WTC11 (cell line): Measurements from ENCODE around the gene MADCAM1.

Experiments
- ATF1 ChIP-seq: sonication (generic); formaldehyde crosslinking; IDR thresholded peaks from 2 replicates; pipeline ENCODE4 v1.8.1; 2023; ENCODE audit warnings: mild to moderate bottlenecking, moderate library complexity, missing genetic modification reagents
- CREM ChIP-seq: sonication (generic); formaldehyde crosslinking; IDR thresholded peaks from 2 replicates; pipeline ENCODE4 v1.8.1; 2022; ENCODE audit warnings: mild to moderate bottlenecking, missing genetic modification reagents, moderate library complexity
- CTCF ChIP-seq: fragments of 200-600 bp; IDR thresholded peaks from 2 replicates; pipeline ENCODE4 v1.8.0; 2022; ENCODE audit warnings: antibody characterized with exemption
- ELF4 ChIP-seq: sonication (generic); formaldehyde crosslinking; IDR thresholded peaks from 2 replicates; pipeline ENCODE4 v1.8.1; 2022; ENCODE audit warnings: low read depth, mild to moderate bottlenecking, moderate library complexity, missing genetic modification reagents
- ESRRA ChIP-seq: sonication (generic); formaldehyde crosslinking; IDR thresholded peaks from 2 replicates; pipeline ENCODE4 v1.8.1; 2022; ENCODE audit warnings: mild to moderate bottlenecking, missing genetic modification reagents, borderline replicate concordance
- JUN ChIP-seq: sonication (generic); formaldehyde crosslinking; IDR thresholded peaks from 2 replicates; pipeline ENCODE4 v1.8.0; 2023; ENCODE audit warnings: mild to moderate bottlenecking, missing genetic modification reagents
- NFE2L1 ChIP-seq: sonication (generic); formaldehyde crosslinking; IDR thresholded peaks from 2 replicates; pipeline ENCODE4 v1.8.1; 2023; ENCODE audit warnings: missing genetic modification reagents
- TCF7 ChIP-seq: sonication (generic); formaldehyde crosslinking; IDR thresholded peaks from 2 replicates; pipeline ENCODE4 v1.8.0; 2022; ENCODE audit warnings: mild to moderate bottlenecking, low read depth, missing genetic modification reagents, moderate library complexity
- ZBTB21 ChIP-seq: sonication (generic); formaldehyde crosslinking; IDR thresholded peaks from 2 replicates; pipeline ENCODE4 v1.8.1; 2023; ENCODE audit warnings: mild to moderate bottlenecking, missing genetic modification reagents, borderline replicate concordance
- ZNF219 ChIP-seq: sonication (generic); formaldehyde crosslinking; IDR thresholded peaks from 2 replicates; pipeline ENCODE4 v1.8.0; 2023; ENCODE audit warnings: missing genetic modification reagents, mild to moderate bottlenecking, borderline replicate concordance
- TF ChIP-seq, protein P1 (sequence below): sonication (generic); formaldehyde crosslinking; IDR thresholded peaks from 2 replicates; pipeline ENCODE4 v1.8.1; 2022; ENCODE audit warnings: mild to moderate bottlenecking, missing genetic modification reagents, moderate library complexity, borderline replicate concordance
- TF ChIP-seq, protein P2 (sequence below): sonication (generic); formaldehyde crosslinking; IDR thresholded peaks from 2 replicates; pipeline ENCODE4 v1.8.1; 2022; ENCODE audit warnings: low read depth, missing genetic modification reagents, borderline replicate concordance

GRCh38 chr19:508204-509150 lies 12.2 kb downstream of the MADCAM1 start:
- TF ChIP-seq ZNF219 (CRISPR knock-in tag) (no peak), JUN (CRISPR knock-in tag) (no peak), ELF4 (CRISPR knock-in tag) (no peak), ZBTB21 (CRISPR knock-in tag) (no peak), ESRRA (CRISPR knock-in tag) (no peak), CTCF (no peak), NFE2L1 (CRISPR knock-in tag) (no peak), ATF1 (CRISPR knock-in tag) (no peak), TCF7 (no peak), CREM (CRISPR knock-in tag) (no peak)
- TF ChIP-seq, protein P1, sequence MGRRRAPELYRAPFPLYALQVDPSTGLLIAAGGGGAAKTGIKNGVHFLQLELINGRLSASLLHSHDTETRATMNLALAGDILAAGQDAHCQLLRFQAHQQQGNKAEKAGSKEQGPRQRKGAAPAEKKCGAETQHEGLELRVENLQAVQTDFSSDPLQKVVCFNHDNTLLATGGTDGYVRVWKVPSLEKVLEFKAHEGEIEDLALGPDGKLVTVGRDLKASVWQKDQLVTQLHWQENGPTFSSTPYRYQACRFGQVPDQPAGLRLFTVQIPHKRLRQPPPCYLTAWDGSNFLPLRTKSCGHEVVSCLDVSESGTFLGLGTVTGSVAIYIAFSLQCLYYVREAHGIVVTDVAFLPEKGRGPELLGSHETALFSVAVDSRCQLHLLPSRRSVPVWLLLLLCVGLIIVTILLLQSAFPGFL (CRISPR knock-in tag): no peak
- TF ChIP-seq, protein P2, sequence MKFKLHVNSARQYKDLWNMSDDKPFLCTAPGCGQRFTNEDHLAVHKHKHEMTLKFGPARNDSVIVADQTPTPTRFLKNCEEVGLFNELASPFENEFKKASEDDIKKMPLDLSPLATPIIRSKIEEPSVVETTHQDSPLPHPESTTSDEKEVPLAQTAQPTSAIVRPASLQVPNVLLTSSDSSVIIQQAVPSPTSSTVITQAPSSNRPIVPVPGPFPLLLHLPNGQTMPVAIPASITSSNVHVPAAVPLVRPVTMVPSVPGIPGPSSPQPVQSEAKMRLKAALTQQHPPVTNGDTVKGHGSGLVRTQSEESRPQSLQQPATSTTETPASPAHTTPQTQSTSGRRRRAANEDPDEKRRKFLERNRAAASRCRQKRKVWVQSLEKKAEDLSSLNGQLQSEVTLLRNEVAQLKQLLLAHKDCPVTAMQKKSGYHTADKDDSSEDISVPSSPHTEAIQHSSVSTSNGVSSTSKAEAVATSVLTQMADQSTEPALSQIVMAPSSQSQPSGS (CRISPR knock-in tag): no peak
